ENCODE measurements around the gene PRR14. TPM values are rescaled to one million over a fixed set of nuclear protein-coding genes. Genes with fewer than 3 reads are reported as not detected.

Gene PRR14
- 9.0 TPM for total RNA-seq

DNA sequence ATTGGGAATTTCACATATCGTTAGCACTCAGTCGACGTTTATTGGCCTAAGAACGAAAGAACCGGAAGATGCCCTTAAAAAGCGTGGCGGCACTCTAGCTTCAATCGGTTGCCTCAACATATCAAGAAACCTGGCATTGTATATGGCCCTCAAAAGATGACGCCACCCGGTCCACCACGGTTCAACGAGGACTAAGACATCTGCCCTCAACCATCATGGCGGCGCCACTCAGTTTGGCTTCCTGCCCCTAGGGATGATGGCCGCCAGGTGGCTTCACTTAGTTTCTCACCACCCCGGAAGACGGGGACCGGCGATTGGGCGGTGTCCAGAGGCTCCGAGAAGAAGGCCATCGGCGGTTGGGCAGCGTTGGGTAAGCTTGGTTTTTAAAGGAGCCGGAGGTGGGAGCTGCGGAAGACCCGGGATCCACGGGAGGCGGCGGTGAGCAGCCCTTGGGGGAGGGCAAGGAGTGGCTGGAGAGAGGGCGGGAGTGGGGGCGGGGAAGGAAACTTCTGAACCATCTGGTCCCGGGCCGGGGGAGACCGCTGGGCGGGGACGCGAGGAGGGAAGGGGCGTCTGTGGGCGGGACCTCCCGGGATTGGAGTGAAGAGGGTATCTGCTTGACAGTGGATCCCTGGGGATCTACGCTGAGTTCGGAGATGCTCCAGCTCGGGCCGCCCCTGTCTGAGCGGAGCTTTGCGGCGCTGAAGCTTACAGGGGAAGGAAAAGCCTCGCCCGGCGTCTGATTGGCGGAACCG is at the start of gene PRR14:
Gene PRR14, plus strand, starts transcription at position 592 of the 755 bp plus-strand sequence. CDS start 686 bp downstream, outside the sequence.

DNA sequence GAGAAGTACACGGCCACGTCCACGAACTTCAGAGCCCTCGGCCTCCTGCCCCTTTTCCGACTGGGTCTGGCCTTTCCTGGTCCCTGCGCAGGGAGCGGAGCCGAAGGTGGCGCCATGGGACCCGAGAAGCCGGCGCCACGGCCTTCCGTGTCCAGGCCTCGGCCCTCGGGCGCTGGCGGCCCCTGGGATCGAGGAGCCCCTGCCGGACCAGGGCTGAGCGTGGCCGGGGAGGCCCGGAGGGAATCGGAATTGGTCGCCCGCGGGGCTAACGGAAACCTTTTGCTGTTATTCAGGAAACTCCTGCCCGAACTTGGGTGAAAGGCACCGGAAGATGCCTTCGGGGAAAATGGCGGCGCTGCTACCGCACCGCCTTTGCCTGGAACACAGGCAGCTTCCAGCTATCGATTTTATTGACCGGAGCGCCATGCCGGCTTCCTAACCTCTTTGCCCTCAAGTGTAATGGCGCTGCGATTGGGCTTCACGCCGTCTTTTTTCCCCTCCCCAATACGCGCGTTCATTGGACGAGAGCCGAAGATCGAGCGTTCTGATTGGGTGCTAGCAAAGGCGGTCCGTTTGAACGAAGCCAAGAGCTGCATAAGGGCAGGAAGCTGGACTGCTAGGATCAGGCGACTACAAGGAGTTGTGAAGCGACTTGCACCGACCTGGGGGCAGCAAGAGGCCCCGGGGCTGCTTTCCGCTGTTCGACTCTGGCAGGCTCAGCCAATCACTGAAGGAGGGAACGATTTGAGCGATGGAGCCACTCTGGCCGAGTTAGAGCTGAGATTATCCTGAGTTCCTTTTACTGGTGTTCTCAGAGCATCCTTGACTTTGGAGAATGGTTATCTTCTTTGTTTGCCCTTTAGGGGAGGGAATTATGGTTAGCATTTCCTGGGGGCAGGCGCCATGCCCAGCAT is 40.6 kb upstream of the PRR14 start, which contains the start of gene ZNF689:
Gene ZNF689, minus strand, starts transcription at position 464 of the 914 bp plus-strand sequence. Its CDS starts 348 bp downstream, at position 116.

DNA sequence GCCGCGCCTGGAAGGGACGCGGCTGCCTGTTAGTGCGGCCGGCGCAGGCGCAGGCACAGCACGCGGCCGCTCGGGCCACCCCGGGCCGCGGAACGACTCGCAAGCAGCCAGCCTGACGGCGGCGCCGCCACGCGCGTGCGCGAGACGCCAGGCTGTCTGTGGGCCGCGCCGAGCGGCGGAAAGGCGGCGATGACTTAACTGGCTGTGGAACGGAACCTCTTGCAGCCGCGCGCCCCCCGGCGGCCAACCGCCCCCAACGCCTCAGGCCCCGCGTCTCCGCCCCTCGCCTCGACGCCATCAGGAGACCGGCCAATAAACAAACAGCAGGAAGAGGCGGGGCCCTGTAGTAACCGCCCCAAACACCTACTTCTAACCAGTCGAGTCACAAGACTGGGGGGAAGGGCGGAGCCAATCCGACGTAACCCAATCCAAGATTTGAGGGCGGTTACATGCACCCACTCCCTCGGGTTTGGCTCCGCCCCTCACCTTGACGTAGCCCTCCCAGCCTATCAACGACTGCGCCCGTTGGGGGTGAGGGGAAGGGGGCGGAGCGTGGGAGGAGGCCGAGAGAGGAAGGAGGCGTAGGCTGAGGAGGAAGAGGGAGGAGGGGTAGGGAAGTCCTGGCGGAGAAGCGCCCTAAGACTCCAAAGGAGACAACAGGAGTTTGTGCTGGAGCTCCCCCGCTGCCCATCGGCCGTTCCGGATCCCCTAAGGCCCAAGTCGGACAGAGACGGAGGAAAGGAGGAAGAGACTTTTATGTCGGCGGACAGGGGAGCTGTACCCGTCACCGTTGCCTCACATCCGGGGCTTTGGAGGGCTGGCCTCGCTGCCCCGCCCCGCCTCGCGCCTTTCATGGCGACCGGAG is 7.3 kb downstream of the PRR14 start, which contains the start of gene FBRS:
Gene FBRS, plus strand, starts transcription at position 566 of the 865 bp plus-strand sequence. CDS start 1,088 bp downstream, outside the sequence.

DNA sequence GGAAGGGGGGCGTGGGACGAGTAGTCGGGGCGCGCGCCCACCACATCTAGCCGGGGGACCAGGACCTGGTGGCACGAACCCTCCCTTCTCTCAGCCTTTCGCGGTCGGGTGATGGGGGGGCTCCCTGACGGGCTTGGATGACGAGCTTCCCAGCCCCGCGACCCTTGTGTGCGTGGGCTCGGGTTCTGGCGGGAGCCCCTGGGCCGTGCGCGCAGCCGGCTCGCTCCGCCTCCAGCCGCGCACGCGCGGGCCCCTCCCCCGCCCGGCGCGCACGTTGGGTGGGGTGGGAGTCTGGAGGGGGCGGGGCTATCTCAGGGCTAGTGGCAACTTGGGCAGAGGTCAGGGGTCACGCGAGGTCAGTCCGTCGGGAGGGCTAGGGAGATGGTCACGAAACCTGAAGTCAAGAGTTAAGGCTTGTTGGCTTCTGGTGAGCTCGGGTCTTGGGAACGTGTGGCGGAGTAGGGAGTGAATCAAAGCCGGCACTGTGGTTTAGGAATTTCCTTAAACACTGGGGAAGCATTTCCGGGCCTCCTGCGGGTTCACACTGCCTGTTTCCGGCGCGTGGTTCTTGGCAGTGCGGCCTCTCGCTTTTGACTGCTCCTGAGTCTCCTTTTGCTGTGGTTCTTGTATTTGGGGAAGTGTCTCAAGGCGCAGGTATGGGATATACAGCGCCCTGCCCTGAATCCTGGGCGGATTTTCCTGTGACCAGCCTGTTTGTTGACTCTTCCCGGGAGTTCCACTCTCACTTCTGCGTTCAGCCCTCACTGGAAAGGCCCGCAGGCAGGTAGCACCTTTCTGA is 48.3 kb downstream of the PRR14 start, which contains the start of gene SRCAP:
Gene SRCAP, plus strand, starts transcription at position 356 of the 799 bp plus-strand sequence. CDS start 1,654 bp downstream, outside the sequence.

Small RNAs within 50 kb of the gene (small RNA-seq; reads per million reads assigned to genes)
- gene AC093249.1 (not detected), gene RNU6-1043P (not detected), gene RNU6-416P (not detected)

Other genes with a start within 250 kb of the PRR14 start
- 10.4 TPM for gene ZNF771, start 243.4 kb upstream of the PRR14 start, total RNA-seq
- gene DCTPP1, start 220.9 kb upstream of the PRR14 start, total RNA-seq = 25.4 TPM
- gene SEPHS2, start 205.1 kb upstream of the PRR14 start, total RNA-seq = 13.8 TPM
- gene ITGAL, start 178.2 kb upstream of the PRR14 start, total RNA-seq = 1.2 TPM
- 26.5 TPM for gene ZNF768, start 124.4 kb upstream of the PRR14 start, total RNA-seq
- gene ZNF747, start 116.1 kb upstream of the PRR14 start, total RNA-seq = 12.2 TPM
- 9.2 TPM for gene ZNF764, start 92.6 kb upstream of the PRR14 start, total RNA-seq
- 7.6 TPM for gene ZNF688, start 79.2 kb upstream of the PRR14 start, total RNA-seq
- gene ZNF785, start 65.3 kb upstream of the PRR14 start, total RNA-seq = 21.2 TPM
- 12.0 TPM for gene ZNF689, start 40.6 kb upstream of the PRR14 start, total RNA-seq
- 18.2 TPM for gene FBRS, start 7.5 kb downstream of the PRR14 start, total RNA-seq
- 24.0 TPM for gene SRCAP, start 48.2 kb downstream of the PRR14 start, total RNA-seq
- gene PHKG2, start 97.5 kb downstream of the PRR14 start, total RNA-seq = 15.0 TPM
- 8.8 TPM for gene CFAP119, start 111.1 kb downstream of the PRR14 start, total RNA-seq
- 94.8 TPM for gene RNF40, start 111.4 kb downstream of the PRR14 start, total RNA-seq
- gene ZNF629, start 136.2 kb downstream of the PRR14 start, total RNA-seq = 13.6 TPM
- gene BCL7C, start 243.1 kb downstream of the PRR14 start, total RNA-seq = 45.4 TPM
- gene CTF1, start 245.7 kb downstream of the PRR14 start, total RNA-seq = 0.92 TPM